ENCODE data around the gene ONECUT2.

- no peak for TF ChIP-seq CTCF (conservative IDR thresholded peaks at IDR 0.05 in 1 of 2, IDR thresholded peaks at IDR 0.05 in 1 of 2; ENCODE audit: extremely low read depth in 1 of 2, insufficient read depth in 1 of 2, low read depth in 1 of 2, low read length in 2 of 2)
- no peak for TF ChIP-seq EZH2 (IDR thresholded peaks at IDR 0.05; ENCODE audit: borderline replicate concordance, low read length)
Observed at GRCh38 chr18:57425096-57425495, 10.1 kb upstream of the ONECUT2 start.

Data from mammary epithelial cell (primary cell).